GM12875 (cell line): ENCODE data around the gene NENF.

Experiments used
- H3K4me3 ChIP-seq: one replicate; pipeline ENCODE4 v1.5.1; 2011; ENCODE audit warnings: low read depth, low read length, control low read depth
- CTCF ChIP-seq: IDR thresholded peaks from 2 replicates; pipeline ENCODE4 v1.5.1; 2011; ENCODE audit warnings: low read depth, mild to moderate bottlenecking, control low read depth, inconsistent platforms, low read length, moderate library complexity, borderline replicate concordance; ENCODE audit not compliant: insufficient read depth

NENF gene

GRCh38 chr1:212401838-212402582 lies 30.7 kb upstream of the NENF start:
- TF ChIP-seq CTCF: no peak
- H3K4me3 ChIP-seq: no peak overlapping the region

- H3K4me3 ChIP-seq: no peak overlapping the region
- no peak for TF ChIP-seq CTCF
Measured at GRCh38 chr1:212402666-212403321, 29.9 kb upstream of the NENF start.

- no peak for TF ChIP-seq CTCF
- H3K4me3 ChIP-seq: no peak overlapping the region
Measured at GRCh38 chr1:212410231-212410820, 22.4 kb upstream of the NENF start.

- no peak overlapping the region for H3K4me3 ChIP-seq
- TF ChIP-seq CTCF: no peak
Measured at GRCh38 chr1:212412374-212412773, 20.3 kb upstream of the NENF start.

- TF ChIP-seq CTCF: no peak
Measured at GRCh38 chr1:212413902-212414327, 18.8 kb upstream of the NENF start.

GRCh38 chr1:212414328-212415106 lies 18.2 kb upstream of the NENF start, which contains the start of gene PACC1:
Gene PACC1, minus strand, starts transcription at chr1:212414886. Its CDS starts 129 bp downstream, at chr1:212414757.
- H3K4me3 ChIP-seq: peak within 1 kb of the TSS; percentile 83
- no peak for TF ChIP-seq CTCF

More at GRCh38 chr1:212413902-212414327, 18.8 kb upstream of the NENF start:
- peak overlapping the region; percentile 83 for H3K4me3 ChIP-seq
